ENCODE measurements around the gene SUCO.

SUCO gene

DNA sequence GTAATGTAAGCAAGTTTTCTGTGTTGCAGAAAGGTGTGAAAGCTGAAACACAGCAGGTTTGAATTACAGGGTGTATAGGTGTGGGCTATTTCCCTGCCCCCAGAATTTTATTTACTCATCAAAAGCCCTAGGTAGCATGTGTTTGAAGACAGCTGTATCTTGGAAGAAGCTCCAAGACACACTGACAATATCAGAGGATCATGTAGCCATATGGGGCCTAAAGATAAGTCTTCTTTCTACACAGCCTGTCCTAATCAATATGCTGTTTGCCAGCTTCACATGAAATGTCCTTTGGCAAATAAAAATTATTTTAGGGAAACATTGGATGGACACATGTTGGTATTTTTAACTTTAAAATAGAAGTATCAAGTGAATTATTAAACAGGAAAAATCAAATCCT is 17.5 kb upstream of the SUCO start:
- DNase-seq (ENCODE audit: low read depth in 2 of 2), result no peak

DNA sequence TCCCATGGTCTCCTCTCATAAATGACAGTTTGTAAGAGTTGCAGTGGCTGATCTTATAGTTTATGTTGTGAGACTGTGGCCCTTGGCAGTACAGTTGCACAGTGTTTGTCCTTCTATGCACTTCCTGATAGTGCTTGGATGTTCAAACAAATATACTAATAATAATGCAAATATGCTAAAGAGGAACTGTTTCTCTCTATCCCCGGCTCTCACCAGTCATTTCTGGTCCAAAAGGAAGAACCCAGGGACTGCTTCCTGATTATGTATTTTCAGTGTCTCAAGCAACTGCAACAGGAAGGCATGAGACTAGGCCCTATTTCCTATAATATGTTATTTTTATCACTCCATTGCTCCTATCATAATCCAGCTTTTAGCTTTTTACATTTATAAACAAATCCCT is 17.0 kb upstream of the SUCO start:
- no peak for DNase-seq (ENCODE audit: low read depth in 2 of 2)

DNA sequence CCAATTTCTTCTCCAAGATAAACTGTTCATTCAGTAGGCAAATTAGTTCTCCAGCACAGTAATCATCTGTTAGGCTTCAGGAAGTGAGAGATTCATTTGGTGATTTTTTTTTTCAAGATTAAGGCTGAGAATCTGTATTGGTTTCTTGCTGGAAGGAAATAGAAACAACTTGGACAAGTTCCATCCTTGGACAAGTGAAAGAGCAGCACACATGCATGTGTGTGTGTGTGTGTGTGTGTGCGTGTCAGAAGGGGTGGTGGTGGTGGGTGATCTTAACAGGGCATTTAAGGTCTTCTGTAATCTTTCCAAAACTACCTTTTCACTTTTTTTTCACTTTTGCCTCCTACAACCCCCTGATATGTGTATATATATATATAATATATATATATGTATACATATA is 15.9 kb upstream of the SUCO start:
- DNase-seq (ENCODE audit: low read depth in 2 of 2), result no peak

DNA sequence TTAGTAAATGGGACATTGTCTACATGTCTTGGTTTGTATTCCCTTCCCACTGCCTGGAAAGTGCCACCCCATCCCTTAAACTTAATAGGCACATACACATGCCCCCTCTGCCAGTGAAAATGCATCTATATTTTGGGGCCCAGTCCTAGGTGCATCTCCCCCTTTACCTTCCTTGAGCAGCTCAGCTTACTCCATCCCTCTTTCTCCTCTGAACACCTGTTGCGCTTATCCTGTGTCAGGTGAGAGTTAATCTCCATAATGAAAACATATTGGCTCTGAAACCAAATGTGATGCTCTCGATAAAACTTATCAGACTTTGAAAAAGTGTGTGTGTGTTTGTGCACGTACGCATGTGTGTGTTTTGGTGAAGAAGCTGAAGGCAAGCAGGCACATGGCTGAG is 15.4 kb upstream of the SUCO start:
- DNase-seq (ENCODE audit: low read depth in 2 of 2), result no peak

DNA sequence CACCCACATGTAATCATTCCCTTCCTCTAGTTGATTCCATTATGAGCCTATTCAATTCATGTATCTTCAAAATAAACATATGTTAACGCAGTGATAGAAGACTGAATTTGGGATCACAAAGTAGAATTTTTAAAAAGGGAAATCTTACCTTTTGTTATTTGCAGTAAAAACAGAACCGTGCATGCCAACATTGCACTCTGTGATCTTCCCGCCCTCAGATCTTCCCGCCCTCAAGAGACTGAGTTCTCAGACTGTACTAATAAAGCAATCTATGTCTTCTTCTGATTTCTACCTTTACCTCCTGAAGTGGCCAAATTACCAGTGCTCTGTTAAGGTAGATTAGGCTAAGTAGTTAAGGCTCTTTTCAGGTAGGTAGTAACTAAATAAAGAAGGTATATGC is 3.6 kb upstream of the SUCO start:
- DNase-seq (ENCODE audit: low read depth in 2 of 2), result no peak

DNA sequence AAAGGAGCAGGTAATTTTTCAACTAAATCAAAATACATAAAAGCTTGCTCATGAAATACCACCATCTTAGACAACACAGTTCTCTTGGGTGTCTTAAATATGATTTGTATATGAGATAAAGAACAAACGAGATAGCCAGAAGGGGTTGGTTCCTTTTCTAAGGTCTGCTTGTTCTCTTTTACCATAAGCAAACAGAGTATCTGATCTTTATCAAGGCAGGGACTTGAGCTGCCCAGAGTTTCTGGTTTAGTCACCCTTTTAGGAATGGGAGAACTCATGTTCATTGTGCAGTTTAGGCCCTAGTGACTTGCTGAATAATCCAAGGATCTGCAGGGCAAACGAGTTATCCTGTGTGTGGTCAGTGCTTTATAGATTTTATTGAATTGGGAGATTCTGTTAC is 3.0 kb upstream of the SUCO start:
- DNase-seq (ENCODE audit: low read depth in 2 of 2), result no peak

DNA sequence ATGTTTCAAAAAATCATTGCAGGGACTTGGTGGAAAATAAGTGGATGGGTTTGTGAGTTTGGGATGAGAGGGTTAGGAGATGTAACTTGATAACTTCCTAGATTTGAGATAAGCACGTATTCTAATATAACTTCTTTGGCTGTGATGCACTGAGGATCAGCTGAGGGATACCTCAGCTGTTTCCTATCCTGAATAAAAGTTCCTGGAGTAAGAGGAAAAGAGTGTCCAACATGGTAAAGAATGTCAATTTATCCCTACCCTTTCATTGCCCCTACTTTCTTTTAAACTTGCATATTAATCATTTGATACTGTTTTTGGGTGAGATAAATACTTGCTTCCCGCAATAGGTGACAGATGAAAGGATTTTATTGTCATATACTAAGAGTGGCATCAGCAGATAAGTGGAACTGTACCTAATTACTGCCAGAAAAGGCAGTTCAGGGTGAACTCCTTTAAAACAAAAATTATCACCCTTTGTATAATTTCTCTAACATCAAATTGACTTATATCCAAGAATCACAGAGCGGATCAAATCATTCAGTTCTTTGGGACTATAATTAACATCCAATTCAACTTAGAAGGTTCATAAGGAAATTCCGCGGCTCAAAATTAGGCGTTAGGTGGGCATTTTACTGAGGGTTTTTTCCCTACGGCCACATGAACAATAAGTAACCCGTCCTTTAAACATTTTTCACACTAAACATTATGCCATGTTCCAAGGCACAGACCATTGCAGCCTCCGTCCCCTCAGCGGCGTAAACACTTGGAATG is 1.4 kb upstream of the SUCO start:
- DNase-seq (ENCODE audit: low read depth in 2 of 2), result no peak

DNA sequence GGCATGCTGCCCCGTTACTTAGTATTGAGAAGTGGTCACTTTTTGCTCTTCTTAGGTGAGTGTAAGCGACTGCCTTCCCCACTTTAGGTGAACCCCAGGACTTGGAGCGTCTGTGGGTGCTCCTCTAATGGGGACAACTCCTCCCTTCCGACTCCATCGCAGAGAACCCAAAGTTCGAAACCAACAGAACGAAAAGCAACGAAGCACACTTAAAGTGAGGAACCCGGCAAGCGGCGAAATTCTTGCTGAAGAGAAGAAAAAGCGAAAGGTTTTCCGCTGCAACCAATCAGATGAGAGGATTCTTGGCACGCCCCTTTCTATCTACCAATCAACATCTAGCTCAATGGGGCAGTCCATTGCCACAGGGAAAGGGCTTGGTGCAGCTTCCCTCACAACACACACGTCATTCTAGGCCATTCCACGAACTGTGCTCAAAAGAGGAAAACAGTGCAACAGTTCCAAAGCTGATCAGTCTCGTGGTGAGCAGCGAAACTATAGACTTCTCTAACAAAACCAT is 709 bp upstream of the SUCO start:
- DNase-seq (ENCODE audit: low read depth in 2 of 2), result peak; percentile 68 to 72

DNA sequence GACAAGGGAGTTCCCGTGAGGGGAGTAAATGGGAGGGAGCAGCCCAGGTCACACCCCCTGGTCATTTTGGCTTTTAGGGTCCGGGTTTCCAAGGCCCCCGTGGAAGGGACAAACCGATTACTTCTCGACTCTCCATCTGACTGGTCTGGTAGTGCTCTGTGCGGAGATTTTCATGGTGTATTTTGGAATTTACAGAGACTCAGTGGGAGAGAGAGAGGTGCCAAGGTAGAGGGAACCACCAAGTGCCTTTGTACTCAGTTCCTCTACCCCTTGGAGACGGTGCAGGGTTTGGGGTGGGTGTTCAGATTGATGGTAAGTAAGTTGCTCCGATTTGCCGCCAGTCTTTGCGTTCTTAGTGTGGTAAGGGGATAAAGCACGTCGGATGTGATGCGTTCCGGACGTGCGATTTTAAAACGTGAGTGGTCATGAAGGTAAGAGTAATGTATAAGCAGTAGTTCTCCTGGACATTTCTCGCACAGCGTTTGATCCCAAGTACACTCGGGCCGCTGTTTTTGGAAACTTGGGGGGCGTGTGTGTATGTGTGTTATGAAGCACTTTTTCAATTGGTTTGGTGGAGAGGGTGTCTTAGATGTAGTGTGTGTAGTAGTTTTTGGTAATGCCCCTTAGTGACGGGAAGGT is 682 bp downstream of the SUCO start:
- peak in 1 of 2 experiments; percentile 22 for DNase-seq (ENCODE audit: low read depth in 2 of 2)

DNA sequence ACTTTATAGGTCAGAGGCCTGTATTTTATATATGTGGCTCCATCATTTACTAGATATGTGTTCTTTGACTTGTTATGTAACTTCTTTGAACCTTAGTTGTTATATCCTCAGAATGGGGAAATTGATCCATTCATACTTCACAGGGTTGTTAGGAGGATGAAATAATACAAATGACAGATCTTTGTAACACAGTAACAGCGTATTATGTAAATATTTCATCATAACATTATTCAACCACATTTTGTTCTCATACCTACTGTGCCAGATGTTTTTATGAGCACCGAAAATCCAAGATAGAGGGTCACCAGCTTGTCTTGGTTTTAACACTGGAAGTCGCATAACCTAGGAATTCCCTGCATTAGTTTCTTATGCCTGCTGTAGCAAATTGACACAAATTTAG is 3.3 kb downstream of the SUCO start:
- DNase-seq (ENCODE audit: low read depth in 2 of 2), result no peak

DNA sequence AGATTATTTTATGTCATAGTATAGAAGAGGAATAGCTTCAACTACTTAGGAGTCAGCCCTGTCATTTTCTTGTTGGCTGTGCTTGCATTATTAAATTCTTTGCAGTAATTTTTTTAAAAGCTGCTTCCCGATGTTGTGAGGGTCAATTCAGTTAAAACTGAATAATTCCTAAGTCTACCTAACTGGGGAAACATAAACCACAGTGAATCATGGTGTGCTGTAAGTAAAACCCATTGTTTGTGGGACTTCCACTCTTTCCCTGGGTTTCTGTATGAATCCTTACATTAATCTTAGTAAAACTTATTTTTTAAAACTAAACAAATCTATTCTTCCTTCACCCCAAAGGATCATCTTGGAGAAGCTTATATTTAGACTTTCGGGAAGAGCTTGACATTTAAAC is 4.4 kb downstream of the SUCO start:
- DNase-seq (ENCODE audit: low read depth in 2 of 2), result no peak

DNA sequence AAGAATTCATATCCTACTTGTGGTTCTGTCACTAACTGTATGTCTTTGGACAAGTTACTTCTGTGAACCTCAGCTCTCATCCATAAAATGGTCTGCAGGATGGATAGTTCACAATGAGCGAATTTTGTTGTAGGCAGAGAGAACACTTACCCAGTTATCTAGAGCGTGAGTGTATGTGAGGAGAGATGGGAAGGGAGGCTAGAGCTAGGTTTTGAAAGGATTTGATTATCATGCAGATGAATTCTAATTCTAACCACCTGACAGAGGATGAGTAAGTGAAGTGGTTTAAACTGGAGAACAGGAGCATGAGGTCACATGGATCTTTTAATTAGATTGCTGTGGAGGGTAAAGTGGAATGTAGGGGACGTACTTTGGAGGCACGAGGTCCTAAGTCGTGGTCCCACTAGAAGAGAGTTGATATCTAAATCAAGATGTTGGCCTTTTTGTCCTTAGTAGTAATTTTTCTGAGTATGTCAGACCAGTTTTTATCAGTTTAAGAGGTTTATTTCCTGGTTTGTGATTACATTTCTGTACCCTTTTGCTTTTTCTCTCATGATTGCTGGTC is 5.0 kb downstream of the SUCO start:
- DNase-seq (ENCODE audit: low read depth in 2 of 2), result no peak

DNA sequence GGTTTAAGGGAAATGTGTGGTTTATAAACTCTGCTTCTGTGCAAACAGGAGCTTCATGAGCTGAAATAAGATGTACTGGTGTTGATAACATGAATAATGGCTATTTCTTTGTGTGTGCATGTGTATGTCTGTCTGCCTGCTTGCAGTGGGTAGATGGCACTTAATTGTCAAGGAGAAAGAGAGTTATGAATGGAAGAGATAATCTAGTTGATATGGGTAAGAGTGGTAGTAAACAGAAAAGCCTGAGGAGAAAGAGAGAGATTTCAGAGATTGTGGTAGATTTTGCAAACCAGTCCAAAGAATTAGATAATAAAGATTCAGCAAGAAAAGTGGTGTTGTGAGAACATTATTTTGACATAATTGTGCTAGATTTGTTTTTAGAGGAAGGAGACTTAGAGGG is 7.7 kb downstream of the SUCO start:
- no peak for DNase-seq (ENCODE audit: low read depth in 2 of 2)

DNA sequence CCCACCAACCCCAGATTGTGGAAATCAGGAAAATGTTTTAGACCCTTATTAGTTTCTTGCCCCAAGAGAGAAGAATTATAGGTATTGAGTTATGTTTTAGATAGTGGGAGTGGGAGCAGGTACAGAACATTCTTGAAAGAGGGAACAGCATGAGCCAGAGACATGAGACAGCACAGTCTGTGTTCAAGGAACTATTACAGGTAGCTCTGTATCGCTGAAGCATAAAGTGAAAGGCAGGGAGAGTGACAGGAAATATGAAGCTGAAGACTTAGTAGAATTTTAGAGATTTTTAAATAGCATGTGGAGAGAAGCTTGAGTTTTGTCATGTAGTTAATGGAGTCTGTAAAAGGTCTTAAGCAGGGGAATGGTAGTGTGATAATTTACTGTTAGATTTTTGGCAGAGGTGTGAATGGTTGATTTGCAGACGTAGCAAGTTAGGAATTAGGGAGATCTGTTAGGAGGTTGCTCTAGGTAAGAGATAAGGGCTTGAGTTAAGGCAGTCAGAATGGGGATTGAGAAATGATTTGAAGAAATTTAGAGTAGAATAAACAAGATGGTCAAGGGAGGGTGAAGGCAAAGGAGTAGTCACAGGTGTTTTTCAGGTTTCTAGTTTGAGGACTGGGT is 11.6 kb downstream of the SUCO start:
- DNase-seq (ENCODE audit: low read depth in 2 of 2), result no peak

DNA sequence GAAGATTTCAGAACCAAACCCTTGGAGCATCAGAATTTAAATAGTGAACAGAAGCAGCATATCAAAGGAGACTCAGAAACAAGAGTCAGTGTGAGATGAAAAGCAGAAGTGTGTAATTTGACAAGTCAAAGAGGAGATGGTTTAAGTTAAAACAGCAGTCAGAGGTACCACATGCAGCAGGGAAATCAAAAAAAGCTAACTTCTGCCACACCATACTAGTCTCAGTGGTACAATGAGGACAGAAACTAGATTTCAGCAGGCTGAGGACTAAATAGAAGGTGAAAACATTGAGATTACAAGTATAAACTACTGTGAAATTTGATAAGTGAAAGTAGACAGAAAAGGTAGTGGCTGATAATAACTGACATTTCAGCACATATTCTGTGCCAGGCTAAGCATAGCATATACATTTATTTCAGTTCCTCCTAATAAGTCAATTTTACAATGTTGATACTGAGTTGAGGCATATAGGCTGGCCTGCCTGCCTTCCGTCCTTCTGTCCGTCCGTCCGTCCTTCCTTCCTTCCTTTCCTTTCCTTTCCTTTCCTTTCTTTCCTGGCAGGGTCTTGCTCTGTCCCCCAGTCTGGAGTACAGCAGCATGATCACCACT is 12.6 kb downstream of the SUCO start:
- no peak for DNase-seq (ENCODE audit: low read depth in 2 of 2)

DNA sequence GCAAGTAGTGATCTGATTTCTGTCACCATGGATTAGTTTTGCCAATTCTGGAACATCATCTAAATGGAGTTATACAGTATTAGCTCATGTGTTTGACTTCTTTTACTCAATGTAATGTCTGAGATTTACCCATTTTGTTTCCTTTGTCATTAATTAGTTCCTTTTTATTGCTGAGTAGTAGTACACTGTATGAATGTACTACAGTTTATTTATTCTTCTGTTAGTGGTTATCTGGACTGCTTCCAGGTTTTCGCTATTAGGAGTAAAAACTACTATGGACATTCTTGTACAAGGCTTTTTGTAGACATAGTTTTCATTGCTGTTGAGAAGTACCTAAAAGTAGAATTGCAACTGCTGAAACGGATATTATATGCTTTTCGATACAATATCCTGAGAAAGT is 14.1 kb downstream of the SUCO start:
- DNase-seq (ENCODE audit: low read depth in 2 of 2), result no peak

DNA sequence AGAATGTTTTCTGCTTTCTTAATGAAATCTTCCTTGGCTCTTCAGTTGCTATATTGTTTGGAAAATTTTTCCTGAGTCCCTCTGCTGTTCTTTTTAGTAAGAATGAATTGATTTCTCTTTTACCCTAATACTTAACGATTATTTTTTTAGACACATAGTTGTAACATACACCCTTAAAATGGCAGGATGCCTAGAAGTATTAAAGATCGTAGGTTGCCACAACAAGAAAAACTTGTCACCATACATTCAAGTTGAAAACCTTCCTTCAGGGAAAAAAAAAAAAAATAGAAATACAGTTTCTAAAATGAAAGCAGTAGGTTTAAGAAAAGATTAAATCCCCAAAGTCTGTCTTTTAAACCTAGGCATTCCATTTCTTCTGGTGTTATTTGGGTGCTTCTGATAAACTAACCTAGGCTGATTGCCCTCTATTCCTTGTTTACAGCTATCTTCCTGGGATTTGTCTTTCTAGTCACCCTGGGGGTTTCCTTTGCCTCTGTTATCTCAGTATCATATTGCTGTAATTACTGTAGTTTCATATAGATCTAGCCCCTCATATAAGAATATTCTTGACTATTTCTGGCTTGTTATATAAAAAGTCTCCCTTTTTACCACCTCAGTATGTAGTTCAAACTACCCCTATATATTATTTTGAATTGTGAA is 16.8 kb downstream of the SUCO start:
- no peak for DNase-seq (ENCODE audit: low read depth in 2 of 2)

DNA sequence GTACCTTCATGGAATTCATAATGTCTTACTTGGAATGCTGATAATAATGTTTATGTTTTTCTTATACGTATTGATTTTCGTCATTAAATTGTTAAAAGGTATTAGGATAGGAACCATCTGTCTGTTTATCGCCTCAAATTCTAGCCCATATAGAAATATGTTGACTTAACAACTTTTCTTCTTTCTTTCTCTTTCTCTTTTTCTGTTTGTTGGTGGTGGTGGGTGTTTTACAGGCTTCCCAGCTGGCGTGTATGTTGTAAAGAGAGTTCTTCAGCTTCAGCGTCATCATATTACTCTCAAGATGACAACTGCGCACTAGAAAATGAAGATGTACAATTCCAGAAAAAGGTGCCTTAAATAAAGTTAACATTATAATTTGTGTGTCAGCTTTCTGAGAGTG is 18.3 kb downstream of the SUCO start:
- DNase-seq (ENCODE audit: low read depth in 2 of 2), result no peak

DNA sequence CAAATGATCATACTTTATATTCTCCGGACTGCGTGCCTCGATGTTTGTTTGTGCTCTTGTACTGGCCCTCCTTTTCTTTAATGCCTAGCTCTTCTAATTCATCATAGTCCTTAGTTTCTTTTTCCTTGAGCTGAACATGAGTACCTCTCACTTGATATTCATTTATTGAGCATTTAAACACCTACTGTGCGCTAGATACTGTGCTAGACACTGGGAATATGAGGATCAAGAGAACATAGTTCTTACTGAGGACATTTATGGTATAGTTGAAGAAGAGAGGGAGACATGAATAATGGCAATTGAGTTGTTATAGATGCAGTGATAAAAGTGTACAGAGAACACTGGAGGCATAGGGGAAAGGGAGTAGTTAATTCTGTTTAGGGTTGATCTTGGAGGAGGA is 22.0 kb downstream of the SUCO start:
- no peak for DNase-seq (ENCODE audit: low read depth in 2 of 2)

DNA sequence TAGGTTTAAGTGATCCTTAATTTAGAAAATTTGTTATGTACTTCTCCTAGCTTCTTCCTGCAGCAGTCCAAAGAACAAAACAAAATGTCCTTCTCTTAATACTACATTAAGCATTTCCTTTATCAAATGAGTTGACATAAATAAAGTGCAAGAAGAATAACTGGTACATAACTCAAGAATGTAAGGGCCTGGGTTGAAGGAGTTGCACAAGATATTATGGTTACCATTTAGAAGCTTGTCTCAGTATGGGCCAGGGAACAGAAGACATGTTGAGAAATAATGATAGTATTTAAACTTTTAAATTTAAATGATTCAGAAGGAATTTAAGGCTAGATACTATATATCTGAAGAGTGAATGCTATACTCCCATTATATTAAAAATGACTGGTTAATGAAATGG is 23.5 kb downstream of the SUCO start:
- DNase-seq (ENCODE audit: low read depth in 2 of 2), result no peak

DNA sequence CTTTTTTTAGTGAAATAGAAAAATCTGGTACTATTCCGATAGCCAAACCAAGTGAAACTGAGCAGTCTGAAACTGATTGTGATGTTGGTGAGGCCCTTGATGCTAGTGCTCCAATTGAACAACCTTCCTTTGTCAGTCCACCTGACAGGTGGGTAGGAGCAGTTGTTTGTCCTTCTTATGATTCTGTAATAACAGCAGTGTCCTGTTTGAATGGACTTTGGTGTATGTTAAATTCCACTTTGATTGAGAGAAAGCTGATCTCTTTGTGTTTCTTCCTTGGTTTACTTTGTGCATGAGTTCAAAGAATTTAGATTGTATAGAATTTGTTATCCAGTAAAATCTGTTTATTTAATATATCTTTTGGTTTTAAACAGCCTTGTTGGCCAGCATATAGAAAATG is 24.3 kb downstream of the SUCO start:
- no peak for DNase-seq (ENCODE audit: low read depth in 2 of 2)

Measured in stimulated activated CD4-positive, alpha-beta T cell treated with anti-CD3 and anti-CD28 coated beads, Interleukin-12 subunit alpha, Interleukin-12 subunit beta, amount 100 ng/mL, for 24 hours (primary cell).